HepG2 (cell line): ENCODE measurements around the gene SH3BP5. TPM values are rescaled to one million over a fixed set of nuclear protein-coding genes. Genes with fewer than 3 reads are reported as not detected.

Experiments used
- ATAC-seq: fragments of 200-7000 bp; cut with Tn5 transposase; 3 replicates; pipeline ENCODE4 v1.9.1; 2020; ENCODE audit warnings: mild to moderate bottlenecking, moderate library complexity
- BruUV-seq: library from RNA; stranded (reverse); fragments of 400-500 nt; replicated peaks from 2 replicates; lab custom pipeline; 2021; lab: Mats Ljungman, UMichigan
- CTCF ChIA-PET: fragments of 300-600 bp; formaldehyde crosslinking; extraction: SDS; loops from one replicate; lab custom pipeline; 2021; ENCODE audit warnings: low total read pairs, inconsistent platforms, low intra/inter-chr PET ratio; lab: Yijun Ruan, JAX
- POLR2A ChIA-PET: fragments of 350-600 bp; sonication (Branson Sonifier 250); formaldehyde crosslinking; loops from one replicate; lab custom pipeline; 2020; ENCODE audit warnings: antibody characterized with exemption, inconsistent platforms; lab: Yijun Ruan, JAX
- DNase-seq: peaks from one replicate; pipeline ENCODE4 v3.0.0-alpha.2; 2015; ENCODE audit warnings: low spot score
- FAIRE-seq: peaks from 3 replicates; lab custom pipeline; 2011; peaks lifted over from hg19 to GRCh38; lab: Jason Lieb, UNC
- H2AFZ ChIP-seq: one replicate; pipeline ENCODE4 v1.6.1; 2011; ENCODE audit warnings: low read length, inconsistent platforms
- H3K27ac ChIP-seq: fragments of 300-600 bp; 3 replicates; pipeline ENCODE4 v1.8.0; 2011; ENCODE audit warnings: mixed run types, mild to moderate bottlenecking, mixed read lengths, low read length, inconsistent platforms; ENCODE audit not compliant: insufficient read depth; ENCODE audit errors: extremely low read length
- H3K27me3 ChIP-seq, 2 experiments: fragments of 200-600 bp in 1 of 2; 2 replicates in 1 of 2; 3 replicates in 1 of 2; pipeline versions ENCODE4 v1.6.0 to v1.8.0; 2011; ENCODE audit warnings: low read length in 2 of 2, mild to moderate bottlenecking in 2 of 2, moderate library complexity in 2 of 2, inconsistent platforms in 1 of 2; ENCODE audit not compliant: insufficient read depth in 2 of 2, control insufficient read depth in 1 of 2
- H3K36me3 ChIP-seq, 2 experiments: fragments of 200-600 bp in 1 of 2; replicated peaks in 1 of 2; 2 replicates in 1 of 2; 3 replicates in 1 of 2; pipeline versions ENCODE4 v1.5.1 to v1.8.0; 2011; ENCODE audit warnings: low read length in 2 of 2, inconsistent platforms in 1 of 2; ENCODE audit not compliant: insufficient read depth in 2 of 2, control insufficient read depth in 1 of 2
- H3K4me1 ChIP-seq: 2 replicates; pipeline ENCODE4 v1.5.1; 2012; ENCODE audit warnings: low read length, inconsistent platforms; ENCODE audit not compliant: insufficient read depth
- H3K4me2 ChIP-seq: 2 replicates; pipeline ENCODE4 v1.6.0; 2011; ENCODE audit warnings: low read depth, low read length, inconsistent platforms
- H3K4me3 ChIP-seq, 3 experiments: fragments of 200-600 bp in 1 of 3; sonication (generic), shearing (Covaris generic) in 1 of 3; replicated peaks in 1 of 3; 2 replicates each; pipeline ENCODE4 v1.5.1; 2011 to 2016; ENCODE audit warnings: low read length in 3 of 3, inconsistent platforms in 2 of 3, low read depth in 2 of 3, mild to moderate bottlenecking in 2 of 3, control low read depth in 1 of 3, mixed read lengths in 1 of 3; ENCODE audit not compliant: insufficient read depth in 1 of 3
- H3K79me2 ChIP-seq: one replicate; pipeline ENCODE4 v1.6.1; 2011; ENCODE audit warnings: low read length, inconsistent platforms; ENCODE audit not compliant: insufficient read depth
- H3K9ac ChIP-seq: 2 replicates; pipeline ENCODE4 v1.6.0; 2011; ENCODE audit warnings: mild to moderate bottlenecking, low read depth, low read length, inconsistent platforms; ENCODE audit not compliant: insufficient read depth
- H3K9me3 ChIP-seq: 2 replicates; pipeline ENCODE4 v1.5.1; 2012; ENCODE audit warnings: mild to moderate bottlenecking, low read length
- H4K20me1 ChIP-seq: 2 replicates; pipeline ENCODE4 v1.6.0; 2011; ENCODE audit warnings: inconsistent platforms, mild to moderate bottlenecking, low read length, moderate library complexity; ENCODE audit not compliant: insufficient read depth
- EEA1 ChIP-seq: sonication (generic); formaldehyde crosslinking; IDR thresholded peaks from 2 replicates; pipeline ENCODE4 v1.5.1; 2020; ENCODE audit warnings: mild to moderate bottlenecking, missing genetic modification reagents, borderline replicate concordance
- HDAC2 ChIP-seq: sonication (generic); formaldehyde crosslinking; IDR thresholded peaks from 2 replicates; pipeline ENCODE4 v1.4.0; 2020; ENCODE audit warnings: missing genetic modification reagents
- NFKB2 ChIP-seq: sonication (generic); formaldehyde crosslinking; IDR thresholded peaks from 2 replicates; pipeline ENCODE4 v1.4.0; 2020; ENCODE audit warnings: missing genetic modification reagents, borderline replicate concordance
- PAXIP1 ChIP-seq: sonication (generic); formaldehyde crosslinking; conservative IDR thresholded peaks from 2 replicates; pipeline ENCODE4 v1.4.0; 2020; ENCODE audit warnings: mild to moderate bottlenecking, missing genetic modification reagents, moderate library complexity
- RBAK ChIP-seq: sonication (generic); formaldehyde crosslinking; IDR thresholded peaks from 2 replicates; pipeline ENCODE4 v1.5.1; 2020; ENCODE audit warnings: mild to moderate bottlenecking, missing genetic modification reagents
- RBM39 ChIP-seq: fragments of 200-400 bp; formaldehyde crosslinking; IDR thresholded peaks from one replicate; pipeline ENCODE4 v1.6.1; 2018; ENCODE audit warnings: antibody characterized with exemption, mild to moderate bottlenecking, low read depth, low read length; ENCODE audit not compliant: poor library complexity, severe bottlenecking
- RNF2 ChIP-seq: fragments of 450-650 bp; conservative IDR thresholded peaks from 2 replicates; pipeline ENCODE4 v1.6.1; 2016; ENCODE audit warnings: low read depth
- ZBTB3 ChIP-seq: sonication (generic); formaldehyde crosslinking; IDR thresholded peaks from 2 replicates; pipeline ENCODE4 v1.4.0; 2020; ENCODE audit warnings: low read depth, mild to moderate bottlenecking, moderate library complexity, missing genetic modification reagents, borderline replicate concordance
- ZBTB39 ChIP-seq: sonication (generic); formaldehyde crosslinking; IDR thresholded peaks from 2 replicates; pipeline ENCODE4 v1.5.0; 2020; ENCODE audit warnings: missing genetic modification reagents
- ZNF3 ChIP-seq: IDR thresholded peaks from 2 replicates; pipeline ENCODE4 v1.7.0; 2017; ENCODE audit warnings: inconsistent platforms
- WGBS: methylation state at CpG from one replicate; pipeline ENCODE4 v1.1.6; 2017; ENCODE audit warnings: low lambda C conversion rate; 5-methylcytosine and 5-hydroxymethylcytosine counted together
- in situ Hi-C: cut with HindIII; loops from 2 replicates; pipeline ENCODE4 v1.10.0; 2017; ENCODE audit warnings: low pct_unique_long_range_greater_than_20kb; ENCODE audit not compliant: extremely low pct_ligation_motif_present
- intact Hi-C: fragments of 100-400 bp; cut with micrococcal nuclease; formaldehyde crosslinking; loops from one replicate; pipeline ENCODE4 v1.10.0; 2022; ENCODE audit not compliant: unreplicated experiment
- polyA plus RNA-seq, 8 experiments: library from polyadenylated mRNA; depleted of rRNA in 3 of 8; stranded (reverse) in 7 of 8; unstranded in 1 of 8; fragments of >200 nt; fragmentation: Illumina TruSeq in 4 of 8; extraction: Trizol in 4 of 8; gene quantifications; 2 replicates each; pipeline versions ENCODE4 v1.2.1 to v1.2.3, GENCODE V29; 2011 to 2016; ENCODE audit warnings: low read depth in 4 of 8, missing spikeins in 1 of 8, mixed read lengths in 1 of 8; ENCODE audit not compliant: insufficient read depth in 1 of 8
- total RNA-seq, 5 experiments: library from RNA; depleted of rRNA; stranded (reverse); fragments of >200 nt; fragmentation: Illumina TruSeq; extraction: Trizol; gene quantifications; 2 replicates each; pipeline ENCODE4 v1.2.3, GENCODE V29; 2016; ENCODE audit warnings: low read depth in 1 of 5
- TF ChIP-seq, protein P1 (sequence below): fragments of 450-650 bp; IDR thresholded peaks from 2 replicates; pipeline ENCODE4 v1.6.1; 2017; ENCODE audit warnings: mild to moderate bottlenecking

SH3BP5 gene
- total and polyA plus RNA-seq, 2 of the 13 experiments (the other 11 are each of a cell fraction or from before 2014, with no cell fraction given), result 0.09 to 0.16 TPM

GRCh38 chr3:15314276-15314675 lies 18.1 kb downstream of the SH3BP5 start (continued):
- TF ChIP-seq, protein P1, sequence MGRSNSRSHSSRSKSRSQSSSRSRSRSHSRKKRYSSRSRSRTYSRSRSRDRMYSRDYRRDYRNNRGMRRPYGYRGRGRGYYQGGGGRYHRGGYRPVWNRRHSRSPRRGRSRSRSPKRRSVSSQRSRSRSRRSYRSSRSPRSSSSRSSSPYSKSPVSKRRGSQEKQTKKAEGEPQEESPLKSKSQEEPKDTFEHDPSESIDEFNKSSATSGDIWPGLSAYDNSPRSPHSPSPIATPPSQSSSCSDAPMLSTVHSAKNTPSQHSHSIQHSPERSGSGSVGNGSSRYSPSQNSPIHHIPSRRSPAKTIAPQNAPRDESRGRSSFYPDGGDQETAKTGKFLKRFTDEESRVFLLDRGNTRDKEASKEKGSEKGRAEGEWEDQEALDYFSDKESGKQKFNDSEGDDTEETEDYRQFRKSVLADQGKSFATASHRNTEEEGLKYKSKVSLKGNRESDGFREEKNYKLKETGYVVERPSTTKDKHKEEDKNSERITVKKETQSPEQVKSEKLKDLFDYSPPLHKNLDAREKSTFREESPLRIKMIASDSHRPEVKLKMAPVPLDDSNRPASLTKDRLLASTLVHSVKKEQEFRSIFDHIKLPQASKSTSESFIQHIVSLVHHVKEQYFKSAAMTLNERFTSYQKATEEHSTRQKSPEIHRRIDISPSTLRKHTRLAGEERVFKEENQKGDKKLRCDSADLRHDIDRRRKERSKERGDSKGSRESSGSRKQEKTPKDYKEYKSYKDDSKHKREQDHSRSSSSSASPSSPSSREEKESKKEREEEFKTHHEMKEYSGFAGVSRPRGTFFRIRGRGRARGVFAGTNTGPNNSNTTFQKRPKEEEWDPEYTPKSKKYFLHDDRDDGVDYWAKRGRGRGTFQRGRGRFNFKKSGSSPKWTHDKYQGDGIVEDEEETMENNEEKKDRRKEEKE, result no peak
- TF ChIP-seq NFKB2 (no peak), RBAK (CRISPR knock-in tag) (no peak)

GRCh38 chr3:15313461-15313860 lies 18.9 kb downstream of the SH3BP5 start:
- POLR2A ChIA-PET, result no interaction called here
- WGBS, result 71% methylated on average over 4 of the region's 4 CpGs
- Histone ChIP-seq H3K9ac (no peak overlapping the region), H3K27ac (no peak overlapping the region), H3K27me3 (no peaks in the 10 kb centered on the region), H3K36me3 (no peaks in the 10 kb centered on the region), H3K4me3 (no peak overlapping the region), H2AFZ (no peak overlapping the region), H3K4me2 (no peak overlapping the region), H4K20me1 (no peaks in the 10 kb centered on the region), H3K4me1 (0 out of 2 replicates have a peak, but pooled peaks cover 1% of the 10 kb centered on the region), H3K79me2 (no peaks in the 10 kb centered on the region), H3K9me3 (no peaks in the 10 kb centered on the region)
- CTCF ChIA-PET, result no interaction called here
- in situ Hi-C loops, result no loop called here
- intact Hi-C loops, result no loop called here
- ATAC-seq (no peak), FAIRE-seq (no peak), DNase-seq (no peak)
- no TSS peak for BruUV-seq
- no peak for TF ChIP-seq ZNF3 (CRISPR knock-in tag)
- TF ChIP-seq RBM39, result no peak
- no peak for TF ChIP-seq HDAC2 (CRISPR knock-in tag)
- no peak for TF ChIP-seq ZBTB39 (CRISPR knock-in tag)
- TF ChIP-seq EEA1 (CRISPR knock-in tag), result no peak
- TF ChIP-seq RNF2, result no peak
- no peak for TF ChIP-seq ZBTB3 (CRISPR knock-in tag)
- TF ChIP-seq PAXIP1 (CRISPR knock-in tag), result no peak
